HT-29 (cell line): ENCODE measurements around the gene TMPRSS12. TPM values are rescaled to one million over a fixed set of nuclear protein-coding genes. Genes with fewer than 3 reads are reported as not detected.
"Not testable (repeated sequence)": the region's sequence is repeated elsewhere in the genome, so short reads cannot be mapped to it uniquely, and the experiment has no call there.

Experiments
- DNase-seq: peaks from one replicate; pipeline ENCODE4 v3.0.0-alpha.2; 2015; ENCODE audit warnings: low spot score
- total RNA-seq: library from RNA; depleted of rRNA; stranded (reverse); fragments of >200 nt; shearing (Covaris generic); gene quantifications from 2 replicates; pipeline ENCODE4 v1.2.3, GENCODE V29; 2014; rRNA removed

TMPRSS12 gene
- not detected in 2 replicates for total RNA-seq

- DNase-seq: no peak
These were observed at the start of gene TMPRSS12 for GRCh38 chr12:50842637-50843493. TSS of gene TMPRSS12 (plus strand) at chr12:50842926. CDS start at chr12:50842965, 39 bp downstream.

GRCh38 chr12:50799908-50800307 is 42.8 kb upstream of the TMPRSS12 start:
- DNase-seq: no peak

- no peak for DNase-seq
These were observed 39.4 kb upstream of the TMPRSS12 start for GRCh38 chr12:50803230-50803875.

- DNase-seq: no peak
These were observed 36.5 kb upstream of the TMPRSS12 start for GRCh38 chr12:50806176-50806575.

GRCh38 chr12:50809131-50809530 is 33.6 kb upstream of the TMPRSS12 start:
- not testable (repeated sequence) for DNase-seq

- not testable (repeated sequence) for DNase-seq
These were observed 27.8 kb upstream of the TMPRSS12 start for GRCh38 chr12:50814921-50815320.

GRCh38 chr12:50820177-50820576 is 22.5 kb upstream of the TMPRSS12 start:
- no peak for DNase-seq

- no peak for DNase-seq
These were observed 20.6 kb upstream of the TMPRSS12 start for GRCh38 chr12:50822082-50822481.

- not testable (repeated sequence) for DNase-seq
These were observed 19.0 kb upstream of the TMPRSS12 start for GRCh38 chr12:50823724-50824123.

- DNase-seq: no peak
These were observed 17.8 kb upstream of the TMPRSS12 start for GRCh38 chr12:50824914-50825313.

GRCh38 chr12:50825372-50825838 is 17.3 kb upstream of the TMPRSS12 start:
- peak; percentile 69 for DNase-seq

GRCh38 chr12:50828121-50828520 is 14.6 kb upstream of the TMPRSS12 start:
- no peak for DNase-seq

- DNase-seq: no peak
These were observed 13.8 kb upstream of the TMPRSS12 start for GRCh38 chr12:50828886-50829285.

GRCh38 chr12:50833801-50834200 is 8.9 kb upstream of the TMPRSS12 start:
- not testable (repeated sequence) for DNase-seq

GRCh38 chr12:50839042-50839441 is 3.7 kb upstream of the TMPRSS12 start:
- no peak for DNase-seq

GRCh38 chr12:50840809-50841487 is 1.8 kb upstream of the TMPRSS12 start:
- no peak for DNase-seq

- DNase-seq: no peak
These were observed 802 bp upstream of the TMPRSS12 start for GRCh38 chr12:50841716-50842531.

GRCh38 chr12:50845021-50845647 is 2.4 kb downstream of the TMPRSS12 start:
- DNase-seq: no peak

GRCh38 chr12:50848963-50849362 is 6.2 kb downstream of the TMPRSS12 start:
- DNase-seq: no peak

- not testable (repeated sequence) for DNase-seq
These were observed 12.5 kb downstream of the TMPRSS12 start for GRCh38 chr12:50855218-50855617.

GRCh38 chr12:50855679-50856078 is 13.0 kb downstream of the TMPRSS12 start:
- not testable (repeated sequence) for DNase-seq
